Measurements from ENCODE around the gene CNOT8. TPM values are rescaled to one million over a fixed set of nuclear protein-coding genes. Genes with fewer than 3 reads are reported as not detected.

Gene CNOT8
- total and polyA plus RNA-seq, 2 donors, result 75.5 to 98.2 TPM

DNA sequence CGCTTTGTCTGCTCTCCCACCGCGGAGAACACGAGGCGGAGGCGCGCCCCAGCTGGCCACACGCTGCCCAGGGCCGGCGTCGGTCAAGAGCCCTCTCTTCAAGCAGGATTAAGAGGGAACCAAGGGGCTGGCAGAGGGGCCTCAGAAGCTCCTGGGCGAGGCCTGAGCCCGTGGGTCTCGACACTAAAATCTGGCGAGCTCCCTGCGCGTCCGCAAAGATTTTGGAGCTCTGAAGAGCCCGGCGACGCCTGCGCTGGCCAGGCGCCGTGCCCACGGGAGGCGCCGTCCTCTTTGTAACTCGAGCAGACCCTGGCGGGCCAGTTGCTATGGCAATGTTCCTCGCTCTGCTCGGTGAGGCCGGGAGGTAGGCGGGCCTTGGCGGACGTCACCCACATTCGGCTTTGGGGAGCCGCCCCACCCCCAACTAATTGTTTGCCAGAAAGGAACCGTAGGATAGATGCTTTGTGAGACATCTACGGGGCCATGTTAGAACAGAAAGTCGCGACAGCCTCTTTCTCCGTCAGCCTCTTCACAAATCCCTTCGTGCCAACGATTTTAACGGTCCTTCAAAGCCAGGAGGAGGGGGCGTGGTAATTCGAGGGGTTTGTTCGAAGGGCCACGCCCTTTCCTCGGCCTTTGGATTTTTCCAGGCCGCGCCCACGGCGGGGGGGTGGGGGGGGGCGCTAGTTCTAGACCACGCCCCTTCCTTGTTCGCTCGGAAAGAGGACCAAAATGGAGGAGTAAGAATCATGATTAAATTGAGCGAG is 714 bp upstream of the CNOT8 start:
- Histone ChIP-seq H3K9me3 (ENCODE audit: control insufficient read depth in 2 of 2, insufficient read depth in 1 of 2, low read length in 1 of 2) (no peaks in the 10 kb centered on the region), H3K4me3 (ENCODE audit: low read length in 2 of 2) (peak overlapping the region; percentile 58 to 88), H3K27ac (ENCODE audit: low read depth in 1 of 2, low read length in 1 of 2) (peak overlapping the region; percentile 97 to 100), H3K36me3 (ENCODE audit: control insufficient read depth in 2 of 2, insufficient read depth in 2 of 2, low read length in 1 of 2) (peaks cover 0 to 7% of the 10 kb centered on the region in 2 donors), H3K27me3 (ENCODE audit: control insufficient read depth in 2 of 2, insufficient read depth in 1 of 2, low read length in 1 of 2) (no peaks in the 10 kb centered on the region), H3K4me1 (ENCODE audit: control insufficient read depth in 2 of 2, insufficient read depth in 2 of 2, low read length in 2 of 2) (peaks cover 9 to 22% of the 10 kb centered on the region in 2 donors)
- WGBS, result under 1% methylated on average over 59 of the region's 59 CpGs
- peak in 8 of 9 donors; percentile 80 to 95 (median 85) for DNase-seq (ENCODE audit: low read depth in 6 of 9, low spot score in 9 of 9)

DNA sequence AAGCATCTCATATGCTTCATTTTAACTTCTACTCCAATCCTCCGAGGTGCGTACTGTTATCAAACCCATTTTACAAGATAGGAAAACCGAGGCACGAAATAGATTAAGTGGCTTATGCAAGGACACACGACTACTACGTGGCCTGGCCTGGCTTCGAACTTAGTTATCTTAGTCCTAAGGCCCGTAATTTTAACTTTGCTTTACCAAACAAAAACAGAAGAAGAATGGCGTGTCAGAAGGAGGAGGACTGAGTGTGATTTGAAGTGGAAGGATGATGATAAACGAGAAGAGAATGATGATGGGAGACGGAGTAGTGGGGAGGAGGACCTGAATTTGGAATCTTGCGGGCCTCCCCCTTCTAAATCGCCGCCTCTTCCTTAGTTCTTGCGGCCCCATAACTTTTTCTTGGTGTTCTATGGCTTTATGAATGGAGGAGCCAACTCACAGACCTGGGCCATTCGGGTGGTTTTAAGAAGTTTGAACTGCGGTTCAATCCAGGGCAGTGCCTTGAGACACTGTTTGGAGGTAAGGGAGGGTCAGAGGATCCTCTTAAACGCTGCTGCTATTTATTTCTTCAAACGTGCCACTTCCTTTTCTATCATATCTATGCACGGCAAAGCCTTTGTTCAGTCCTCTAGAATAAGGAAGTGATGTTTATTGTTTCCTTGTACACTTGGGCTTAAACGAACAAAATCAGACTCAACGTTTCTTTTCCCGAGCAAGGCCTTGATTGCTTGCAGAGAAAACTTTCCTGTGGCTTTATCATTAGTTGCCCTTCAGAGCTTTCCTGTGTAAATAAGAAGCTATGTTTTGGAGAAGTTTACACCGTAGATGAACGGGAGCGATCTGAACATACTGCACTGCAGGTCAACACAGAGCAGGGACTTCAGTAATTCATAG is 795 bp downstream of the CNOT8 start:
- H3K36me3 ChIP-seq (ENCODE audit: control insufficient read depth in 2 of 2, insufficient read depth in 2 of 2, low read length in 1 of 2), result peaks cover 12 to 18% of the 10 kb centered on the region in 2 donors
- peak in 8 of 9 donors; percentile 22 to 70 (median 38) for DNase-seq (ENCODE audit: low read depth in 6 of 9, low spot score in 9 of 9)
- no peaks in the 10 kb centered on the region for H3K9me3 ChIP-seq (ENCODE audit: control insufficient read depth in 2 of 2, insufficient read depth in 1 of 2, low read length in 1 of 2)
- H3K4me1 ChIP-seq (ENCODE audit: control insufficient read depth in 2 of 2, insufficient read depth in 2 of 2, low read length in 2 of 2), result peaks cover 9 to 22% of the 10 kb centered on the region in 2 donors
- no peaks in the 10 kb centered on the region for H3K27me3 ChIP-seq (ENCODE audit: control insufficient read depth in 2 of 2, insufficient read depth in 1 of 2, low read length in 1 of 2)
- peak overlapping the region; percentile 58 to 88 for H3K4me3 ChIP-seq (ENCODE audit: low read length in 2 of 2)
- peak overlapping the region; percentile 91 to 97 for H3K27ac ChIP-seq (ENCODE audit: low read depth in 1 of 2, low read length in 1 of 2)
- under 1% methylated on average over 26 of the region's 26 CpGs for WGBS

DNA sequence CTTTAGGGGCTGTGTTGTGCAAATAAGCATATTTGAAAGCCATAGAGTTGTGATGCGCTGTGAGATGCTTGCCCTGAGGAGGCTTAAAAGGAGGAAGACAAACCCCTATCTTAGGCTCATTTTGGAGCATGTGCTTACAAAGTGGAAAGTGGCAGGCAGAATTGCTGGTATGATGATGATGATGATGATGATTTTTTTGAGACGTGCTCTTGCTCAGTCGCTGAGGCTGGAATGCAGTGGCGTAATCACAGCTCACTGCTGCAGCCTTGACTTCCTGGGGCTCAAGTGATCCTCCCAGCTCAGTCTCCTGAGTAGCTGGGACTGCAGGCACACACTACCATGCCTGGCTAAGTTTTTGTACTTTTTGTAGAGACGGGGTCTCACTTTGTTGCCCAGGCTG is 1.7 kb downstream of the CNOT8 start:
- H3K27me3 ChIP-seq (ENCODE audit: control insufficient read depth in 2 of 2, insufficient read depth in 1 of 2, low read length in 1 of 2), result no peaks in the 10 kb centered on the region
- no peaks in the 10 kb centered on the region for H3K9me3 ChIP-seq (ENCODE audit: control insufficient read depth in 2 of 2, insufficient read depth in 1 of 2, low read length in 1 of 2)
- DNase-seq (ENCODE audit: low read depth in 6 of 9, low spot score in 9 of 9), result peak in 2 of 9 donors; percentile 2 to 26
- WGBS, result 54% methylated on average over 5 of the region's 5 CpGs
- H3K36me3 ChIP-seq (ENCODE audit: control insufficient read depth in 2 of 2, insufficient read depth in 2 of 2, low read length in 1 of 2), result peaks cover 16 to 27% of the 10 kb centered on the region in 2 donors
- peaks cover 9 to 22% of the 10 kb centered on the region in 2 donors for H3K4me1 ChIP-seq (ENCODE audit: control insufficient read depth in 2 of 2, insufficient read depth in 2 of 2, low read length in 2 of 2)
- H3K27ac ChIP-seq (ENCODE audit: low read depth in 1 of 2, low read length in 1 of 2), result peak overlapping the region; percentile 91 to 97
- H3K4me3 ChIP-seq (ENCODE audit: low read length in 2 of 2), result peak overlapping the region; percentile 58 to 88

DNA sequence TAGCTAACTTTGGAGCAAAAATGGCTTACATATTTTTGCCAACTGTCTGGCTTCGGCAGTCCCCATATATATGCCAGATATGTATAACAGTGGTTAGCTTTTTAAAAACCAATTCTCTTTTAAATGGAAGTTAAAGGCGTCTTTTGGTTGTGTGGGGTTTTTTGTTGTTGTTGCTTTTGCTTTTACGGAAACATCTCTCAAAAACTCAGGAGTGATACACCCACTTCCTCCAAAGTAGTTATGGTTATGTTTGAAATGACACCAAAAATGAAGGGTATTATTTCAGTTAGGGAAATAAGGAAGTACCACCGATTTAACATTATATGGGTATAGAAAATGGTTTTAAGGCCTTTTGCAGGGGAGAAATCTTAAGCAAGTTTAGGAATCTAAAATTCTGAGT is 2.3 kb downstream of the CNOT8 start:
- peak overlapping the region; percentile 58 to 88 for H3K4me3 ChIP-seq (ENCODE audit: low read length in 2 of 2)
- no peaks in the 10 kb centered on the region for H3K27me3 ChIP-seq (ENCODE audit: control insufficient read depth in 2 of 2, insufficient read depth in 1 of 2, low read length in 1 of 2)
- peaks cover 23 to 34% of the 10 kb centered on the region in 2 donors for H3K36me3 ChIP-seq (ENCODE audit: control insufficient read depth in 2 of 2, insufficient read depth in 2 of 2, low read length in 1 of 2)
- 27% methylated on average over 4 of the region's 4 CpGs for WGBS
- no peaks in the 10 kb centered on the region for H3K9me3 ChIP-seq (ENCODE audit: control insufficient read depth in 2 of 2, insufficient read depth in 1 of 2, low read length in 1 of 2)
- H3K27ac ChIP-seq (ENCODE audit: low read depth in 1 of 2, low read length in 1 of 2), result peak overlapping the region in 1 of 2 donors; percentile 97
- H3K4me1 ChIP-seq (ENCODE audit: control insufficient read depth in 2 of 2, insufficient read depth in 2 of 2, low read length in 2 of 2), result peaks cover 9 to 22% of the 10 kb centered on the region in 2 donors
- DNase-seq (ENCODE audit: low read depth in 6 of 9, low spot score in 9 of 9), result peak in 1 of 9 donors; percentile 32

DNA sequence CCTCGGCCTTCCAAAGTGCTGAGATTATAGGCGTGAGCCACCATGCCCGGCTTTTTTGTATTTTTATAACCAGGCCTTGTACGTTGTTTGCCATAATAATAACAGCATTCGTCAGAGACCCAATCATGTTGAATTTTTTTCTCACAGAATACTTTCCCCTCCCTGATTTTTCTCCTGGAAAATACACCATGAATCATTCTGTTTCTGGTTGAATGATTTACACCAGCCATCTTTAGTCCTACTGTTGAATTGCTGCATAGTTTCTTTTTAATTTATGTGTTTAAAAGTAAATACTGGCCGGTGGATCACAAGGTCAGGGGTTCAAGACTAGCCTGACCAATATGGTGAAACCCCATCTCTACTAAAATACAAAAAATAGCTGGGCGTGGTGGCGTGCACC is 3.5 kb downstream of the CNOT8 start:
- no peak overlapping the region for H3K4me3 ChIP-seq (ENCODE audit: low read length in 2 of 2)
- WGBS, result 93% methylated on average over 8 of the region's 8 CpGs
- DNase-seq (ENCODE audit: low read depth in 6 of 9, low spot score in 9 of 9), result no peak
- no peak overlapping the region for H3K27ac ChIP-seq (ENCODE audit: low read depth in 1 of 2, low read length in 1 of 2)
- H3K27me3 ChIP-seq (ENCODE audit: control insufficient read depth in 2 of 2, insufficient read depth in 1 of 2, low read length in 1 of 2), result no peaks in the 10 kb centered on the region
- H3K9me3 ChIP-seq (ENCODE audit: control insufficient read depth in 2 of 2, insufficient read depth in 1 of 2, low read length in 1 of 2), result no peaks in the 10 kb centered on the region
- peaks cover 28 to 45% of the 10 kb centered on the region in 2 donors for H3K36me3 ChIP-seq (ENCODE audit: control insufficient read depth in 2 of 2, insufficient read depth in 2 of 2, low read length in 1 of 2)
- peaks cover 9 to 17% of the 10 kb centered on the region in 2 donors for H3K4me1 ChIP-seq (ENCODE audit: control insufficient read depth in 2 of 2, insufficient read depth in 2 of 2, low read length in 2 of 2)

DNA sequence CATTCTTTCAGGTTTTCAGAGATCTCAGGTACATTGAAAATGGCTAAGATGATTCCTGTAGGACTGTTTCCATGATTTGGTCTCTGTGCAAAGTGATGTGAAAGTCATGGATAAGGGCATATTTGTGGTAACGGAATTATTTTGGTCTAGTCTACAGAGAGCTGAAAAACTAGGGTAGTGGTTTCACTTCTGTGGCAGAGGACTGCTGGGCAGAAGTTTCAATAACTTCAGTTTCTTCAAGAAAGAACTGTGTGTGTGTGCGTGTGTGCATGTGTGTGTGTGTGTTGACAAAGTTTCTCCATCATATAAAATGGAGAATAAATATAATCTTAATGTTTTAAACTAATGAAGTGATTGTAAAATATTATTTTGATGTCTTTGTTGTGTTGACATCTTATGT is 4.3 kb downstream of the CNOT8 start:
- Histone ChIP-seq H3K27ac (ENCODE audit: low read depth in 1 of 2, low read length in 1 of 2) (no peak overlapping the region), H3K27me3 (ENCODE audit: control insufficient read depth in 2 of 2, insufficient read depth in 1 of 2, low read length in 1 of 2) (no peaks in the 10 kb centered on the region), H3K9me3 (ENCODE audit: control insufficient read depth in 2 of 2, insufficient read depth in 1 of 2, low read length in 1 of 2) (no peaks in the 10 kb centered on the region), H3K4me1 (ENCODE audit: control insufficient read depth in 2 of 2, insufficient read depth in 2 of 2, low read length in 2 of 2) (peaks cover 9 to 12% of the 10 kb centered on the region in 2 donors), H3K4me3 (ENCODE audit: low read length in 2 of 2) (no peak overlapping the region), H3K36me3 (ENCODE audit: control insufficient read depth in 2 of 2, insufficient read depth in 2 of 2, low read length in 1 of 2) (peaks cover 28 to 45% of the 10 kb centered on the region in 2 donors)
- 93% methylated on average over 2 of the region's 2 CpGs for WGBS
- DNase-seq (ENCODE audit: low read depth in 6 of 9, low spot score in 9 of 9), result no peak

DNA sequence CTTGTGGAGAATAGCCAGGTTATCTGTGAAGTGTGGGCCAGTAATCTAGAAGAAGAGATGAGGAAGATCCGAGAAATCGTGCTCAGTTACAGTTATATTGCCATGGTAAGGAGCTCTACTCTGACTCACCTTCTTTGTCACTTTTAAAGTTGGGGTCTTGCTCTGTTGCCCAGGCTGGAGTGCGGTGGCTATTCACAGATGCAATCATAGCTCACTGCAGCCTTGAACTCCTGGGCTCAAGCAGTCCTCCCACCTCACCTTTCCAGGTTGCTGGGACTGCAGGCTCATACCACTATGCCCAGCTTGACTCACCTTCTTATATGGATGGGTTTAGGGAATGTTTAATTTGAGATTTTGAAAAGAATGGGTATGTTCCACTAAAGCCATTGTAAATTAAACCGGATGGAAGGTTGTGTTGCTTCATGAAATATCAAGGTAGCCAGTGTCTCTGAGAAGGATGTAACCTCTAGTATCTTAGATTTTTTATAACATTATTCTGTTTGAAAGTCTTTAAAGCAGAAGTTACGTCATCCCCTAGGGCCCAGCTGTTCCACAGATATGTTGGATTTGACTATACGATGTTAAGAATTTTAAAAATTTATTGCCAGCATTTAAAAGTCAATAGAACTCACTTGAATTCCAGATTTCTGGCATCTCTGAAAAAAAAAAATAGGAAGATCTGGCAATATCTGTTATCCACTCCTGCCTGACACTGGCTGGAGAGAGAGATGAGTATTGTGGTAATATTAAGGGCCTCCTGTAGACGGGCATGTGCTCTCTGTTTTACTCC is 5.1 kb downstream of the CNOT8 start:
- no peak overlapping the region for H3K27ac ChIP-seq (ENCODE audit: low read depth in 1 of 2, low read length in 1 of 2)
- no peak for DNase-seq (ENCODE audit: low read depth in 6 of 9, low spot score in 9 of 9)

DNA sequence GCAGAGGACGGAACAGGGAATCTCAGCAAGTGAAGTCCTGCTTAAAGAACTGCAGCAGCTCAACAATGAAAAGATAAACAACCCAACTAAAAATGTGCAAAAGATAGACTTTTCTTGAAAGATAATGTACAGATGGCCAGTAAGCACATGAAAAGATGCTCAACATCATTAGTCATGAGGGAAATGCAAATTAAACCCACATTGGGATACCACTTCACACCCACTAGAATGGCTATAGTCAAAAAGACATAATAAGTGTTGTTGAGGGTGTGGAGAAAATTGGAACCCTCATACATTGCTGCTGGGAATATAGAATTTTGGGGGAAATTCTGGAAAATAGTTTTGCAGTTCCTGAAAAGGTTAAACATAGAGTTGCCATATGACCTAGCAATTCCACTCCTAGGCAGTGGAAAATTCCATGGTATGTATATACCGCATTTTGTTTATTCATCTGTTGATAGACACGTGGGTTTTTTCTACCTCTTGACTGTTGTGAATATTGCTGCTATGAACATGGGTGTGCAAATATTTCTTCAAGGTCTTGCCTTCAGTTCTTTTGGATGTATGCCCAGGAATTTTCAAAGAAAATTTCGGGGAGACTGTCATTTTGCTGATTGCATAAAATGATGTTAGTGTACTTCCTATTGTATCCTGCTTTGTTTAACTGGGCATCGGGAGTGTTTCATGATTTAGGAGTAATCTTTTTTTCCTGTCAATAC is 7.2 kb downstream of the CNOT8 start:
- Histone ChIP-seq H3K27me3 (ENCODE audit: control insufficient read depth in 2 of 2, insufficient read depth in 1 of 2, low read length in 1 of 2) (no peaks in the 10 kb centered on the region), H3K9me3 (ENCODE audit: control insufficient read depth in 2 of 2, insufficient read depth in 1 of 2, low read length in 1 of 2) (no peaks in the 10 kb centered on the region), H3K4me1 (ENCODE audit: control insufficient read depth in 2 of 2, insufficient read depth in 2 of 2, low read length in 2 of 2) (peaks cover 1% of the 10 kb centered on the region in 2 donors), H3K27ac (ENCODE audit: low read depth in 1 of 2, low read length in 1 of 2) (no peak overlapping the region), H3K36me3 (ENCODE audit: control insufficient read depth in 2 of 2, insufficient read depth in 2 of 2, low read length in 1 of 2) (peaks cover 38 to 58% of the 10 kb centered on the region in 2 donors), H3K4me3 (ENCODE audit: low read length in 2 of 2) (no peak overlapping the region)
- no peak for DNase-seq (ENCODE audit: low read depth in 6 of 9, low spot score in 9 of 9)
- WGBS, result 86% methylated on average over 5 of the region's 5 CpGs

More for the DNA sequence above, 5.1 kb downstream of the CNOT8 start:
- H3K27me3 ChIP-seq (ENCODE audit: control insufficient read depth in 2 of 2, insufficient read depth in 1 of 2, low read length in 1 of 2), result no peaks in the 10 kb centered on the region
- 96% methylated on average over 7 of the region's 7 CpGs for WGBS
- H3K36me3 ChIP-seq (ENCODE audit: control insufficient read depth in 2 of 2, insufficient read depth in 2 of 2, low read length in 1 of 2), result peaks cover 30 to 47% of the 10 kb centered on the region in 2 donors
- H3K4me1 ChIP-seq (ENCODE audit: control insufficient read depth in 2 of 2, insufficient read depth in 2 of 2, low read length in 2 of 2), result peaks cover 9 to 12% of the 10 kb centered on the region in 2 donors
- no peak overlapping the region for H3K4me3 ChIP-seq (ENCODE audit: low read length in 2 of 2)
- no peaks in the 10 kb centered on the region for H3K9me3 ChIP-seq (ENCODE audit: control insufficient read depth in 2 of 2, insufficient read depth in 1 of 2, low read length in 1 of 2)

Data from thymus (tissue), 11 donors.